Urinary bladder (tissue), 4 donors: ENCODE data around the gene IRAK4. TPM values are rescaled to one million over a fixed set of nuclear protein-coding genes. Genes with fewer than 3 reads are reported as not detected.
"Not testable (repeated sequence)": the region's sequence is repeated elsewhere in the genome, so short reads cannot be mapped to it uniquely, and the experiment has no call there.

ENCODE experiments used
- DNase-seq: peaks from one replicate; pipeline ENCODE4 v3.0.0-alpha.2; 2015; ENCODE audit errors: extremely low spot score
- H3K27ac ChIP-seq: one replicate; pipeline ENCODE4 v1.5.1; 2013; ENCODE audit warnings: low read depth, mild to moderate bottlenecking, moderate library complexity
- H3K36me3 ChIP-seq: one replicate; pipeline ENCODE4 v1.6.1; 2013; ENCODE audit warnings: mild to moderate bottlenecking, moderate library complexity; ENCODE audit not compliant: insufficient read depth
- H3K4me1 ChIP-seq: one replicate; pipeline ENCODE4 v1.6.1; 2013; ENCODE audit warnings: mild to moderate bottlenecking, moderate library complexity; ENCODE audit not compliant: insufficient read depth
- H3K4me3 ChIP-seq: one replicate; pipeline ENCODE4 v1.5.1; 2013; ENCODE audit warnings: low read depth, low read length
- WGBS: extraction: QIAGEN DNeasy Blood & Tissue Kit; methylation state at CpG from one replicate; pipeline ENCODE4 v1.1.7; 2013; 5-methylcytosine and 5-hydroxymethylcytosine counted together
- polyA plus RNA-seq: library from polyadenylated mRNA; stranded (reverse); fragments of 200-250 nt; gene quantifications from one replicate; pipeline ENCODE4 v1.2.3, GENCODE V29; 2013
- total RNA-seq: library from RNA; depleted of rRNA; stranded (reverse); fragments of >200 nt; gene quantifications from one replicate; pipeline ENCODE4 v1.2.3, GENCODE V29; 2014
- donor health status: healthy with polysubstance abuse.
- donor health status: healthy.

The IRAK4 gene
- total and polyA plus RNA-seq, 2 donors = 14.0 to 33.1 TPM

DNA sequence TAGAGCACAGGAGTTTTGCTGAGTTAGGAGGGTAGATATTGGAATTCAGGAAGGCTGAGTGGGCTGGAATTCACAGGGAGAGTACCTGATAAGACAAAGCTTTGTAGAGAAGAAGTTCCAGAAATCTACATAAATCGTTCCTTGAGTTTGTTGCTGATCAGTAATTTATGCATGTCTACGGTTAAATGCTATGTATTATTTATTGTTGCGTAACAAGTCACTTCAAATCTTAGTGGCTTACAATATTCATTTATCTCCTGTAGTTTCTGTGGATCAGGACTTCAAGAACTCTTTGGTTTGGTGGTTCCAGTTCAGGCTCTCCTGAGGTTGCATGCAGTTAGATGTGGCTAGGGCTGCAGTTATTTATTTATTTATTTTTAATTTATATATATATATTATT lies 7.9 kb upstream of the IRAK4 start:
- DNase-seq = no peak
- Histone ChIP-seq H3K4me1 (no peaks in the 10 kb centered on the region), H3K27ac (no peak overlapping the region), H3K4me3 (no peak overlapping the region), H3K36me3 (no peaks in the 10 kb centered on the region)
- WGBS = 94% methylated on average over 3 of the region's 3 CpGs

GRCh38 chr12:43751360-43751759 lies 7.4 kb upstream of the IRAK4 start:
- WGBS = 97% methylated on average over 5 of the region's 6 CpGs
- H3K36me3 ChIP-seq, H3K4me3 ChIP-seq, H3K4me1 ChIP-seq, DNase-seq, H3K27ac ChIP-seq: not testable (repeated sequence)

DNA sequence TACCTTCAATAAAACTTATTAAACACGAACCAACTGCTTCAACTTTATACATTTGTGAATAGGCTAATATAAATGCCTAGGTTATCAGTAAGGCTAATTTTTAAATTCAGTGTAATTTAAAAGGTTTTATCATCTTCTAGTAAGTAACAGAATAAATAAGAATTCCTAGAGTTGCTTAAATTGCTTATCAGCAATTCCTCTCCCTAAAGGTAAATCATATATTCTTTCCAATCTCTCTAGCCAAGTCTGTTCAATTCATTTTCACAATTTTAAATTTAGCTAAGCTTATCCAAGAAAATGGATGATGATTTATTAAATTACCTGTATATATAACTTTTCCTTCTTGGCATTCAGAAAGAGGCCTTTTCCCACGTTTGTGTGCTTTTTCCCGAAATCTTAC lies 4.7 kb upstream of the IRAK4 start:
- WGBS = 94% methylated on average over 3 of the region's 3 CpGs
- Histone ChIP-seq H3K4me1 (no peaks in the 10 kb centered on the region), H3K4me3 (no peak overlapping the region), H3K27ac (no peak overlapping the region), H3K36me3 (no peaks in the 10 kb centered on the region)
- no peak for DNase-seq

- H3K4me1 ChIP-seq = no peaks in the 10 kb centered on the region
- peak; percentile 11 for DNase-seq
- WGBS = 2% methylated on average over 18 of the region's 18 CpGs
Observed at GRCh38 chr12:43758247-43758727, 464 bp upstream of the IRAK4 start.

GRCh38 chr12:43760396-43760795 lies 1.6 kb downstream of the IRAK4 start:
- Histone ChIP-seq H3K4me1 (no peaks in the 10 kb centered on the region), H3K4me3 (peak overlapping the region; percentile 10), H3K27ac (no peak overlapping the region), H3K36me3 (no peaks in the 10 kb centered on the region)
- no peak for DNase-seq
- WGBS = 75% methylated on average over 2 of the region's 2 CpGs

More at GRCh38 chr12:43758247-43758727, 464 bp upstream of the IRAK4 start:
- H3K4me3 ChIP-seq = peak overlapping the region; percentile 63
- H3K36me3 ChIP-seq = no peaks in the 10 kb centered on the region
- peak overlapping the region; percentile 72 for H3K27ac ChIP-seq

DNA sequence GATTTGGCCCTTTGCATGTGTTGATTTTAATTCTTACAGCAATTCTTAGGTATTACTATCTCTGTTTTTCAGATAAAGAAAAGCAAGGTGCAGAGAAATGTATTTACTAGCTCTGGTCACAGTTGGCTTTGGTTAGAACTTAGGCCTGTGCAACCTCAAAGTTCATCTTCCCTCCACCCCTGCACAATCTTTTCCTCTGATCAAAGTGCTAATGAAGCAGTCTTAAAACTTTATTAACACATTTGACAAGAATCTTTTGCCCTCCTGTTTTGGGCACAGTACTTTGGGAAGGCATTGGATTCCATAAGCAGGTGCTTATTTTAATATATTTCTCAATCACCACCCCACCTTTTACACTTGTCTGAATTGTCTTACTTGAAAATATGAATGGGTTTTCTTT lies 2.7 kb downstream of the IRAK4 start:
- Histone ChIP-seq H3K4me3 (no peak overlapping the region), H3K27ac (no peak overlapping the region), H3K36me3 (no peaks in the 10 kb centered on the region), H3K4me1 (no peaks in the 10 kb centered on the region)
- no peak for DNase-seq

GRCh38 chr12:43762596-43762995 lies 3.8 kb downstream of the IRAK4 start:
- Histone ChIP-seq H3K36me3 (no peaks in the 10 kb centered on the region), H3K4me3 (no peak overlapping the region), H3K4me1 (no peaks in the 10 kb centered on the region), H3K27ac (no peak overlapping the region)
- no peak for DNase-seq

GRCh38 chr12:43763769-43764168 lies 5.0 kb downstream of the IRAK4 start:
- no peaks in the 10 kb centered on the region for H3K36me3 ChIP-seq
- DNase-seq = no peak
- H3K27ac ChIP-seq = no peak overlapping the region
- no peak overlapping the region for H3K4me3 ChIP-seq
- no peaks in the 10 kb centered on the region for H3K4me1 ChIP-seq

DNA sequence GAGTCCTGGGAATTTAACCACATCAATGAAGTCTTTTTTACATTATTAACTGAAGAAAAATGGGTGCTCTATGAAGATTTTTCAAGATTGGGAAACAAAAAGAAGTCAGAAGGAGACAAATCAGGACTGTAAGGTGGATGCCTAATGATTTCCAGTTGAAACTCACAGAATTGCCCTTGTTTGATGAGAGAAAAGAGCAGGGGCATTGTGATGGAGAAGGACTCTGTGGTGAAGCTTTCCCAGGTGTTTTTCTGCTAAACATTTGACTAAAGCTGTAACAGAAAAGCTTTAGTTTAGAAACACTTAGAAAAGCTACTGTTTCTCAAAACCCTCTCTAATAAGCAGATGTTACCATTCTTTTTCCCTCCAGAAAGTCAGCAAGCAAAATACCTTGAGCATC lies 5.8 kb downstream of the IRAK4 start:
- H3K27ac ChIP-seq = no peak overlapping the region
- no peak for DNase-seq
- H3K4me1 ChIP-seq = no peaks in the 10 kb centered on the region
- no peaks in the 10 kb centered on the region for H3K36me3 ChIP-seq
- no peak overlapping the region for H3K4me3 ChIP-seq

DNA sequence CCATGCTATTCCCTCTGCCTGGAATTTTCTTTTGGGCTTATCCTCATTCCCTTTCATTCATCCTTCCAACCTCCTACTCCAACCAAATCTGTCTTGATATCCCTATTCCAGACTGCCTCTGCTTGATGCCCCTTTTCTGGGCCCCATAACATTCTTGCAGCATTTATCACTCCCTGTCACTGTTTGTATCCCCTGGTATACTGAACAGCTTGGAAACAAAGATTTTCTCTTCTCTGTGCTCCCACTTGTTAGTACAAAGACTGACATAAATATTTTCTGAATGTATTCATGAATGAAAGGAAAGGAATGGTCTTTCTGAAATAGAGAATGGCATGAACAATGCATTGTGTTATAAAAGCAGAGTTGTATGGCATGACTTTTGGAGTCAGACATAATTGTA lies 7.5 kb downstream of the IRAK4 start:
- Histone ChIP-seq H3K36me3 (peaks cover 4% of the 10 kb centered on the region), H3K27ac (no peak overlapping the region), H3K4me3 (no peak overlapping the region), H3K4me1 (no peaks in the 10 kb centered on the region)
- no peak for DNase-seq

- Histone ChIP-seq H3K4me3 (no peak overlapping the region), H3K36me3 (peaks cover 4% of the 10 kb centered on the region), H3K4me1 (no peaks in the 10 kb centered on the region), H3K27ac (no peak overlapping the region)
- no peak for DNase-seq
- 40% methylated on average over 3 of the region's 3 CpGs for WGBS
Observed at GRCh38 chr12:43776498-43776897, 17.7 kb downstream of the IRAK4 start.

- Histone ChIP-seq H3K36me3 (peaks cover 11% of the 10 kb centered on the region), H3K4me1 (no peaks in the 10 kb centered on the region), H3K27ac (no peak overlapping the region), H3K4me3 (no peak overlapping the region)
- no peak for DNase-seq
Observed at GRCh38 chr12:43786899-43787693, 28.3 kb downstream of the IRAK4 start.

DNA sequence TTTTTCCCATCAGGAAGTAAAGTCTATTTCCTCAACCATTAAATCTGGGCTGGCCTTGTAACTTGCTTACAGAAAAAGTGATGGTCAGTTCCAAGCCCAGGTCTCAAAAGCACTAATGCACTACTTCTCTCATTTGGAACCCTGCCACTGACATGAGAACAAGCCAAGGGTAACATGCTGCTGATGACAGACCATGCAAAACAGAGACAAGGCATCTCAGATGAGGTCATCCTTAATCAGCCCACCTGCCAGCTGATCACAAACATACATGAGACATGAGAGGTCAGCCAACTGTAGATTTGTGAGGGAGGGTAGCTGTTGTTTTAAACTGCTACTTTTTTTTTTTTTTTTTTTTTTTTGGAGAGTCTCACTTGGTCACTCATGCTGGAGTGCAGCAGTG lies 31.2 kb downstream of the IRAK4 start:
- H3K4me1 ChIP-seq = no peaks in the 10 kb centered on the region
- no peak overlapping the region for H3K4me3 ChIP-seq
- no peak for DNase-seq
- H3K36me3 ChIP-seq = peaks cover 6% of the 10 kb centered on the region
- H3K27ac ChIP-seq = no peak overlapping the region

GRCh38 chr12:43795716-43796280 lies 37.0 kb downstream of the IRAK4 start:
- Histone ChIP-seq H3K36me3 (no peaks in the 10 kb centered on the region), H3K4me3 (no peak overlapping the region), H3K4me1 (no peaks in the 10 kb centered on the region), H3K27ac (no peak overlapping the region)
- 76% methylated on average over 2 of the region's 2 CpGs for WGBS
- DNase-seq = no peak
